NB4 (cell line): ENCODE data around the gene ATG4D.
"Not testable (repeated sequence)": the region's sequence is repeated elsewhere in the genome, so short reads cannot be mapped to it uniquely, and the experiment has no call there.

Experiments
- DNase-seq: peaks from one replicate; pipeline ENCODE4 v3.0.0; 2010; ENCODE audit warnings: low read depth
- H3K4me3 ChIP-seq: one replicate; pipeline ENCODE4 v1.5.1; 2011; ENCODE audit warnings: mild to moderate bottlenecking, low read depth, low read length, moderate library complexity
- MYC ChIP-seq: IDR thresholded peaks from 2 replicates; pipeline ENCODE4 v1.6.1; 2011; ENCODE audit warnings: low read depth, low read length
- POLR2A ChIP-seq: IDR thresholded peaks from 2 replicates; pipeline ENCODE4 v1.6.1; 2011; ENCODE audit warnings: mild to moderate bottlenecking; ENCODE audit not compliant: insufficient read length; ENCODE audit errors: extremely low read depth
- TF ChIP-seq, protein P1 (sequence below): IDR thresholded peaks from 2 replicates; pipeline ENCODE4 v1.6.1; 2011; ENCODE audit warnings: low read depth, low read length
- TF ChIP-seq, protein P2 (sequence below): IDR thresholded peaks from one replicate; pipeline ENCODE4 v1.5.1; 2012; ENCODE audit warnings: low read depth, low read length

The ATG4D gene

DNA sequence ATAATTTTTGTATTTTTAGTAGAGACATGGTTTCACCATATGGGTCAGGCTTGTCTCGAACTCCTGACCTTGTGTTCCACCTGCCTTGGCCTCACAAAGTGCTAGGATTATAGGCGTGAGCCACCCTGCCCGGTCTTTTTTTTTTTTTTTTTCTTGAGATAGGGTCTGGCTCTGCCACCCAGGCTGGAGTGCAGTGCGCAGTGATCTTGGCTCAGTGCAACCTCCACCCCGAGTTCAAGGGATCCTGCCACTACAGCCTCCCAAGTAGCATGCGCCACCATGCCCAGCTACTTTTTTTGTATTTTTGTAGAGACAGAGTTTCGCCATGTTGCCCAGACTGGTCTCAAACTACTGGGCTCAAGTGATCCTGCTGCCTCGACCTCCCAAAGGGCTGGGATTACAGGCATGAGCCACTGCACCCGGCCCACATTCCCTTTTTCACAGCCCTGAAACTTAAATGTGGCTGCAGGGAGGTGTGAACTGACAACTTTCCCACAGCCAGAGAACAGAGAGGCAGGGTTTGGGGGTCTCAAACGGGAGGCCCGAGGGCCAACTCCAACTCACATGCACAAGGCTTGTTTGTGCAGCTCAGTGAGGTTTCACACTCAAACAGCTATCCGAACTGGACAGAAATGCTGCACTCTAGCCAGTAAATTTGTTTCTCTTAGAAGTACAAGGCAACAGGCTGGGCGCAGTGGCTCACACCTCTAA, 22.1 kb upstream of the ATG4D start:
- TF ChIP-seq POLR2A (no peak), MYC (no peak)
- TF ChIP-seq, protein P1, sequence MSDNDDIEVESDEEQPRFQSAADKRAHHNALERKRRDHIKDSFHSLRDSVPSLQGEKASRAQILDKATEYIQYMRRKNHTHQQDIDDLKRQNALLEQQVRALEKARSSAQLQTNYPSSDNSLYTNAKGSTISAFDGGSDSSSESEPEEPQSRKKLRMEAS, result no peak
- TF ChIP-seq, protein P2, sequence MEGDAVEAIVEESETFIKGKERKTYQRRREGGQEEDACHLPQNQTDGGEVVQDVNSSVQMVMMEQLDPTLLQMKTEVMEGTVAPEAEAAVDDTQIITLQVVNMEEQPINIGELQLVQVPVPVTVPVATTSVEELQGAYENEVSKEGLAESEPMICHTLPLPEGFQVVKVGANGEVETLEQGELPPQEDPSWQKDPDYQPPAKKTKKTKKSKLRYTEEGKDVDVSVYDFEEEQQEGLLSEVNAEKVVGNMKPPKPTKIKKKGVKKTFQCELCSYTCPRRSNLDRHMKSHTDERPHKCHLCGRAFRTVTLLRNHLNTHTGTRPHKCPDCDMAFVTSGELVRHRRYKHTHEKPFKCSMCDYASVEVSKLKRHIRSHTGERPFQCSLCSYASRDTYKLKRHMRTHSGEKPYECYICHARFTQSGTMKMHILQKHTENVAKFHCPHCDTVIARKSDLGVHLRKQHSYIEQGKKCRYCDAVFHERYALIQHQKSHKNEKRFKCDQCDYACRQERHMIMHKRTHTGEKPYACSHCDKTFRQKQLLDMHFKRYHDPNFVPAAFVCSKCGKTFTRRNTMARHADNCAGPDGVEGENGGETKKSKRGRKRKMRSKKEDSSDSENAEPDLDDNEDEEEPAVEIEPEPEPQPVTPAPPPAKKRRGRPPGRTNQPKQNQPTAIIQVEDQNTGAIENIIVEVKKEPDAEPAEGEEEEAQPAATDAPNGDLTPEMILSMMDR, result no peak
- DNase-seq, result no peak
- H3K4me3 ChIP-seq, result no peak overlapping the region

DNA sequence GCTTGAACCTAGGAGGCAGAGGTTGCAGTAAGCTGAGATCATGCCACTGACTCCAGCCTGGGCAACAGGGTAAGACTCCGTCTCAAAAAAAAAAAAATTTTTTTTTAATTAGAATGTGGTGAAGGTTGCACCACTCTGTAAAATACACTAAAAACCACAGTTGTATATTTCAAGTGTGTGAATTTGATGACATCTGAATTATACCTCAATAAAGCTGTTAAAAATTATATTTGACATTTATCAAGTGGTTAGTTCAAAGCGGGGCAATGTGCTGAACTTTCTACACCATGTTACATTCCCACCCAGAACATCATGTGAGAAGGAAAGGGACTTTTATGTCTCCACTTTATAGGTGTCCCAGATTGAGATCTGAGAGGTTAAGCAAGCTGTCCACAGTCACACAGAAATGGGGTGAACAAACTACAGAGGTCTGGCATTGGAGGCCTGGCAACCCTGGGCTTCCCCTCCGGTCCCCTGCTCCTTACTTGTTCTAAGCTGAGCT, 20.5 kb upstream of the ATG4D start:
- no peak for DNase-seq
- TF ChIP-seq, protein P2, result no peak
- no peak for TF ChIP-seq MYC
- TF ChIP-seq, protein P1, result no peak
- TF ChIP-seq POLR2A, result no peak
- H3K4me3 ChIP-seq, result no peak overlapping the region

DNA sequence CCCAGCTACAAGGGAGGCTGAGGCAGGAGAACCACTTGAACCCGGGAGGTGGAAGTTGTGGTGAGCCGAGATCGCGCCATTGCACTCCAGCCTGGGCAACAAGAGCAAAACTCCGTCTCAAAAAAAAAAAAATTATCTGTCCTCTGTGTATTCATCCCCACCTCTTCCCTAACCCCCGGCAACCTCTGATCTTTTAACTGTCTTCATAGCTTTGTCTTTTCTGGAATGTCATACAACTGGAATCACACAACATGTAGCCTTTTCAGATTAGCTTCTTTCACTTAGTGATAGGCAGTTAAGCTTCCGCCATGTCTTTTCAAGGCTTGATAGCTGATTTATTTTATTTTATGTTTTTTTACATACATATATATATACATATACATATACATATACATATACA, 18.1 kb upstream of the ATG4D start:
- no peak overlapping the region for H3K4me3 ChIP-seq
- DNase-seq, result no peak
- TF ChIP-seq, protein P1, result no peak
- TF ChIP-seq POLR2A (no peak), MYC (no peak)
- TF ChIP-seq, protein P2, result no peak

DNA sequence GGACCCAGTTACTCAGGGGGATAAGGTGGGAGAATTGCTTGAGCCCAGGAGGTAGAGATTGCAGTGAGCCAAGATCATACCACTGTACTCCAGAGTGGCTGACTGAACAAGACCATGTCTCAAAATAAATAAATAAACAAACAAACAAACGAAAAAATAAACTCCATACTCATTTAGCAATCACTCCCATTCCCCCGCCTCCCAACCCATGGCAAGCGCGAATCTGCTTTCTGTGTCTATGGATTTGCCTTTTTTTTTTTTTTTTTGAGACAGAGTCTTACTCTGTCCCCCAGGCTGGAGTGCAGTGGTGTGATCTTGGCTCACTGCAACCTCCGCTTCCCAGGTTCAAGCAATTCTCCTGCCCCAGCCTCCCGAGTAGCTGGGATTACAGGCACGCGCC, 16.8 kb upstream of the ATG4D start:
- not testable (repeated sequence) for H3K4me3 ChIP-seq, DNase-seq

DNA sequence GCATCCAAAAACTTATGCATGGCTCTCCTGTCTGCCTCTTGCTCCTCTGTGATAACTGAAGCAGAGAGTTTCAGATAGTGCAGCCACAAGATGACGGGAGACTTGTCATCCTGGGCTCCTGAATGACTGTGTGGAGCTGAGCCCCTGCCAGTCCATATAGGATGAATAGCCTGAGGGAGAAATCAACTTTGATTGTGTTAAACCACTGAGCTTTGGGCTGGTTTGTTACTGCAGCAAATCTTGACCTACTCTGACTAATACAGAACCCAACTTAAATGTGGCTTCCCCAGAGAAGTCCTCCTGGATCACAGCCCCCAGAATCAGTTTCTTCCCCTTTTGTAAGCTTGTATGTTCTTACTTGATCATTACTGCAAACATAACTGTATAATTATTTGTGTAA, 11.2 kb upstream of the ATG4D start:
- TF ChIP-seq, protein P2, result no peak
- no peak for TF ChIP-seq POLR2A
- TF ChIP-seq MYC, result no peak
- TF ChIP-seq, protein P1, result no peak
- H3K4me3 ChIP-seq, result no peak overlapping the region
- no peak for DNase-seq

DNA sequence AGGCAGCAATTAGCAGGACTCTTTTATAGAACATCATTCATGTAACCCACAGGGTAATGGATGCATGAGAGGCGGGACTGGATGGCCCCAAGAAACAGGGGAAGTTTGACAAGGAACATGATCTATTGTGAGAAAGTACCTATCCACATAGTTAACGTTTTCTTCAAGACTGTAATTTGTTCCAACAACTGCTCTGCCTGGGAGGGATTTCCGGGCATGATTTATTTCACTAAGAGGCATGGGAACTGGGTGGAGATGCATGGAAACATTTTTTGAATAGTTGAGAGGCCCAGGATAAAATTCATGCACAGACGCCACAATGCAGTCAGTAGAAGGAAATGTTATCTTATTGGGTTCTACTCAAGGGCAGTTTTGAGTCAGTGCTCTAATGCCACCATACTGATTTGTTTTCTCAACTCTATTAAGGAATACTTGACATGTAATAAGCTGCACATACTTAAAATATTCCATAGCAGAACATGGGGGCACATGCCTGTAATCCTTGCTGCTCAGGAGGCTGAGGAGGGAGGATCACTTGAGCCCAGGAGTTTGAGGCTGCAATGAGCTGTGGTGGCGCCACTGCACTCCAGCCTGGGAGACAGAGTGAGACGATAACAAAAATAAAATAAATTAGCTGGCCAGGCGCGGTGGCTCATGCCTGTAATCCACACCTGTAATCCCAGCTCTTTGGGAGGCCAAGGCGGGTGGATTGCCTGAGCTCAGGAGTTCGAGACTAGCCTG, 9.9 kb upstream of the ATG4D start:
- no peak for DNase-seq
- TF ChIP-seq, protein P2, result no peak
- TF ChIP-seq MYC (no peak), POLR2A (no peak)
- TF ChIP-seq, protein P1, result no peak
- H3K4me3 ChIP-seq, result no peak overlapping the region
